Heart left ventricle (tissue), 16 donors: Measurements from ENCODE around the gene C6orf136. TPM values are rescaled to one million over a fixed set of nuclear protein-coding genes. Genes with fewer than 3 reads are reported as not detected.
"Not testable (repeated sequence)": the region's sequence is repeated elsewhere in the genome, so short reads cannot be mapped to it uniquely, and the experiment has no call there.

Experiments used
- ATAC-seq, 4 donors: fragments of 200-7000 bp; cut with Tn5 transposase; one replicate each; pipeline ENCODE4 v1.9.1; 2020 to 2022; ENCODE audit warnings: moderate library complexity in 4 of 4, mild to moderate bottlenecking in 3 of 4, moderate number of reproducible peaks in 1 of 4
- DNase-seq, 5 donors: peaks; one replicate each; pipeline ENCODE4 v3.0.0-alpha.2; 2020
- H3K27ac ChIP-seq, 12 donors: fragments of 200-600 bp; sonication (generic) in 4 of 12; one replicate each; pipeline versions ENCODE4 v1.5.0 to v1.8.0; 2016 to 2022; ENCODE audit warnings: mild to moderate bottlenecking in 2 of 12
- H3K27me3 ChIP-seq, 9 donors: fragments of 200-600 bp; sonication (generic) in 2 of 9; one replicate each; pipeline versions ENCODE4 v1.5.1 to v1.8.0; 2016 to 2022; ENCODE audit warnings: mild to moderate bottlenecking in 3 of 9
- H3K36me3 ChIP-seq, 9 donors: fragments of 200-600 bp; sonication (generic) in 2 of 9; one replicate each; pipeline versions ENCODE4 v1.5.0 to v1.8.0; 2018 to 2022; ENCODE audit warnings: mild to moderate bottlenecking in 2 of 9
- H3K4me1 ChIP-seq, 12 donors: fragments of 200-600 bp; sonication (generic) in 4 of 12; one replicate each; pipeline versions ENCODE4 v1.5.0 to v1.8.0; 2016 to 2022; ENCODE audit warnings: mild to moderate bottlenecking in 3 of 12
- H3K4me3 ChIP-seq, 12 donors: fragments of 200-600 bp; sonication (generic) in 4 of 12; one replicate each; pipeline versions ENCODE4 v1.5.0 to v1.8.0; 2017 to 2022; ENCODE audit warnings: mild to moderate bottlenecking in 9 of 12, moderate library complexity in 4 of 12
- H3K9me3 ChIP-seq, 12 donors: fragments of 200-600 bp; sonication (generic) in 4 of 12; one replicate each; pipeline versions ENCODE4 v1.5.0 to v1.8.0; 2016 to 2022; ENCODE audit warnings: mild to moderate bottlenecking in 1 of 12
- POLR2A ChIP-seq, 2 donors: fragments of 450-650 bp; IDR thresholded peaks; one replicate each; pipeline ENCODE4 v1.6.1; 2017; ENCODE audit warnings: antibody characterized with exemption in 2 of 2, mild to moderate bottlenecking in 2 of 2, moderate library complexity in 2 of 2
- WGBS, 4 donors: extraction: QIAGEN DNeasy Blood & Tissue Kit in 2 of 4; methylation state at CpG; one replicate each; pipeline versions ENCODE4 v1.1.5 to v1.1.7; 2013 to 2018; 5-methylcytosine and 5-hydroxymethylcytosine counted together
- intact Hi-C, 10 donors: fragments of 100-400 bp; cut with DNase I; formaldehyde crosslinking; loops; one replicate each; pipeline versions ENCODE4 v1.11.1 to v1.14.2; 2022
- polyA plus RNA-seq, 2 donors: library from polyadenylated mRNA; stranded (reverse); fragments of 200-250 nt; gene quantifications; one replicate each; pipeline ENCODE4 v1.2.3, GENCODE V29; 2013
- total RNA-seq, 9 donors: library from RNA; depleted of rRNA in 2 of 9; stranded (reverse); fragments of >200 nt in 2 of 9; fragmentation: NEBNext Ultra II Directional in 3 of 9; extraction: Animal tissue kit (Norgen Biotek cat#: 25700) in 3 of 9; gene quantifications; one replicate each; pipeline versions ENCODE4 v1.1.0 to v1.2.4, GENCODE V29; 2016 to 2023
- TF ChIP-seq, protein P1 (sequence below), 12 donors: fragments of 200-600 bp; sonication (generic) in 4 of 12; IDR thresholded peaks; one replicate each; pipeline versions ENCODE4 v1.5.0 to v1.8.0; 2018 to 2022; ENCODE audit warnings: antibody characterized with exemption in 12 of 12, mild to moderate bottlenecking in 5 of 12
- donor health status: ischemic (EF 13 %, LVEDD 7.1; RV severe dilation, severe dysfunction).
- donor health status: healthy with polysubstance abuse.
- donor health status: DM: no; HTN: yes; CAD: no.
- donor health status: DM: no; HTN: no; CAD: no.
- donor health status: ischemic (EF 25% LVEDD 6.9; RV normal size, moderate dysfunction).
- donor health status: ischemic (EF 25% LVEDD 5.7; RV mildly dilated, moderate dysfunction).
- donor health status: healthy.
- donor health status: DM: yes; HTN: yes; CAD: no.
- donor health status: ischemic (EF 35%, LVEDD 5.7; RV mildly dilated, moderate dysfunction).
- donor health status: nonischemic (EF 11% LVEDD 7.7; RV severe dilation, severe dysfunction).
- donor health status: DM: yes; HTN: yes; CAD: no.
- donor health status: PGD.
- donor health status: ischemic (EF 29% LVEDD 5.4; RV normal size, mild dysfunction).
- donor health status: nonischemic (EF 23%, LVEDD 6.1; RV moderate dilation, normal function).

C6orf136 gene
- total and polyA plus RNA-seq, 11 donors: 27.9 to 79.3 (median 47.4) TPM

DNA sequence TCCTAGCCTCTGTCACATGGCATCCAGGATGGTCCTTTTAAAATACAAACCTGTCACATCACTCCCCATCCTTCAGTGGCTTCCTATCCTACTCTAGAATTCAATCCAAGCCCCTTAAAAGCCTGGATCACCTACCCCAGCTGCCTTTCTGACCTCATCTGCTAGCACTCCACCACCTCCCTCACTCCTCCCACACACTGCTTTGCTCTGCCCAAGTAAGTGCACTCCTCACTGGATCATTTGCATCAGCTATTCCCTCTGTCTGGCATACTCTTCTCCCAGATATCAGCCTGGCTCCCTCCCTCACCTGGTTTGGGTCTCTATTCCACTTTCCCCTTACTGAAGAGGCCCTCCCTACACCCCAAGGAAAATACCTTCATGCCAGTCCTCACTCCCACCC is 10.5 kb downstream of the C6orf136 start:
- ATAC-seq: no peak
- Histone ChIP-seq H3K36me3 (peaks cover 8 to 100% (median 100%) of the 10 kb centered on the region in 9 donors), H3K4me3 (no peak overlapping the region), H3K9me3 (no peaks in the 10 kb centered on the region), H3K4me1 (peaks cover 0 to 6% (median 0%) of the 10 kb centered on the region in 12 donors), H3K27me3 (no peaks in the 10 kb centered on the region), H3K27ac (no peak overlapping the region)
- intact Hi-C loops: no loop called here
- no peak for TF ChIP-seq POLR2A (IDR thresholded peaks at IDR 0.05)
- TF ChIP-seq, protein P1, sequence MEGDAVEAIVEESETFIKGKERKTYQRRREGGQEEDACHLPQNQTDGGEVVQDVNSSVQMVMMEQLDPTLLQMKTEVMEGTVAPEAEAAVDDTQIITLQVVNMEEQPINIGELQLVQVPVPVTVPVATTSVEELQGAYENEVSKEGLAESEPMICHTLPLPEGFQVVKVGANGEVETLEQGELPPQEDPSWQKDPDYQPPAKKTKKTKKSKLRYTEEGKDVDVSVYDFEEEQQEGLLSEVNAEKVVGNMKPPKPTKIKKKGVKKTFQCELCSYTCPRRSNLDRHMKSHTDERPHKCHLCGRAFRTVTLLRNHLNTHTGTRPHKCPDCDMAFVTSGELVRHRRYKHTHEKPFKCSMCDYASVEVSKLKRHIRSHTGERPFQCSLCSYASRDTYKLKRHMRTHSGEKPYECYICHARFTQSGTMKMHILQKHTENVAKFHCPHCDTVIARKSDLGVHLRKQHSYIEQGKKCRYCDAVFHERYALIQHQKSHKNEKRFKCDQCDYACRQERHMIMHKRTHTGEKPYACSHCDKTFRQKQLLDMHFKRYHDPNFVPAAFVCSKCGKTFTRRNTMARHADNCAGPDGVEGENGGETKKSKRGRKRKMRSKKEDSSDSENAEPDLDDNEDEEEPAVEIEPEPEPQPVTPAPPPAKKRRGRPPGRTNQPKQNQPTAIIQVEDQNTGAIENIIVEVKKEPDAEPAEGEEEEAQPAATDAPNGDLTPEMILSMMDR (IDR thresholded peaks at IDR 0.05): no peak
- DNase-seq: no peak

GRCh38 chr6:30657922-30658321 is 11.0 kb downstream of the C6orf136 start:
- H3K9me3 ChIP-seq, H3K4me3 ChIP-seq, H3K27me3 ChIP-seq, DNase-seq, H3K4me1 ChIP-seq, ATAC-seq, intact Hi-C loops, H3K27ac ChIP-seq: not testable (repeated sequence)
- H3K36me3 ChIP-seq: peaks cover 8 to 100% (median 100%) of the 10 kb centered on the region in 9 donors
- 86 to 98% (median 94%) methylated on average over 5 of the region's 5 CpGs for WGBS, 4 donors

DNA sequence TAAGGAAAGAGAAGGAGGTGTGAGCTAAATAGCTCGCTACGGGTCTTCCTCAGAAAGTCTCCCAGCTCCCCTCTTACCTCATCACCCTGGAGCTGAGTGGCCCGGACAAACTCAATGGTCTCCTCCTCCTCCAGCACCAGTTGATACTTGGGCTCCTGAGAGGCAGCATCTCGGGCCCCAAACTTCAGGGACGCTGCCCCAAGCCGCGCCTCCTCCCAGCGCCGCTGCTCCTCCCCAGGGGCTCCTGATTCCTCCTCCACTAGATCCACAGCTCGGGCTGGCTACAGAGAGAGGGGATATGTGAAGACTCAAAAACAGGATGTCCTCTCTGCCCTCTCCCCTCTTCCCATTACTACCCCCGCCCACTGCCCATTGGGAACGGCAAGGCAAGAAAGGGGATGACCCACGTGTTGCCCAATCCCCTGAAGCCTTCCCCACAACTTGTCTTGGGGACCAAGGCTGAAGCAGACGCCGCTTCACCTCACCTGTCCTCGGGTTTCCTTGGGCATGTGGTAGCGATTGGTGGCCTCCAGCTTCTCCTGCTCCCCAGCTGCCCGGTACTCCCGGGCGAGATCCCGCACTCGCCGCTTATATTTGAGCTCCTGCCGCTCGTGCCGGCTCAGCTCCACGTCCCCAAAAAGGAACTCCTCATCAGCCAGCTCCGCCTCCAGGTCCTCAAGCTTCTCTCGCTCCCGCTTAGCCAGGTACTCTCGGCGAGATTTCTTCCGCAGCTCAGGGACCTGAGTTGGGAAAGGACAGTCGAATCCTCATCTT is 18.2 kb downstream of the C6orf136 start:
- intact Hi-C loops: no loop called here
- no peaks in the 10 kb centered on the region for H3K9me3 ChIP-seq
- DNase-seq: no peak
- no peaks in the 10 kb centered on the region for H3K4me1 ChIP-seq
- peaks cover 0 to 100% (median 100%) of the 10 kb centered on the region in 9 donors for H3K36me3 ChIP-seq
- TF ChIP-seq, protein P1 (IDR thresholded peaks at IDR 0.05): no peak
- TF ChIP-seq POLR2A (IDR thresholded peaks at IDR 0.05): no peak
- no peak for ATAC-seq
- H3K4me3 ChIP-seq: no peak overlapping the region
- no peaks in the 10 kb centered on the region for H3K27me3 ChIP-seq
- WGBS, 4 donors: 85 to 91% (median 89%) methylated on average over 34 of the region's 34 CpGs
- H3K27ac ChIP-seq: no peak overlapping the region

- H3K9me3 ChIP-seq, intact Hi-C loops, H3K27me3 ChIP-seq, H3K4me3 ChIP-seq, ATAC-seq, DNase-seq, H3K27ac ChIP-seq, H3K4me1 ChIP-seq: not testable (repeated sequence)
- 67 to 93% (median 86%) methylated on average over 2 of the region's 2 CpGs for WGBS, 4 donors
- peaks cover 0 to 100% (median 97%) of the 10 kb centered on the region in 9 donors for H3K36me3 ChIP-seq
These were observed 19.4 kb downstream of the C6orf136 start for GRCh38 chr6:30666300-30666699.

DNA sequence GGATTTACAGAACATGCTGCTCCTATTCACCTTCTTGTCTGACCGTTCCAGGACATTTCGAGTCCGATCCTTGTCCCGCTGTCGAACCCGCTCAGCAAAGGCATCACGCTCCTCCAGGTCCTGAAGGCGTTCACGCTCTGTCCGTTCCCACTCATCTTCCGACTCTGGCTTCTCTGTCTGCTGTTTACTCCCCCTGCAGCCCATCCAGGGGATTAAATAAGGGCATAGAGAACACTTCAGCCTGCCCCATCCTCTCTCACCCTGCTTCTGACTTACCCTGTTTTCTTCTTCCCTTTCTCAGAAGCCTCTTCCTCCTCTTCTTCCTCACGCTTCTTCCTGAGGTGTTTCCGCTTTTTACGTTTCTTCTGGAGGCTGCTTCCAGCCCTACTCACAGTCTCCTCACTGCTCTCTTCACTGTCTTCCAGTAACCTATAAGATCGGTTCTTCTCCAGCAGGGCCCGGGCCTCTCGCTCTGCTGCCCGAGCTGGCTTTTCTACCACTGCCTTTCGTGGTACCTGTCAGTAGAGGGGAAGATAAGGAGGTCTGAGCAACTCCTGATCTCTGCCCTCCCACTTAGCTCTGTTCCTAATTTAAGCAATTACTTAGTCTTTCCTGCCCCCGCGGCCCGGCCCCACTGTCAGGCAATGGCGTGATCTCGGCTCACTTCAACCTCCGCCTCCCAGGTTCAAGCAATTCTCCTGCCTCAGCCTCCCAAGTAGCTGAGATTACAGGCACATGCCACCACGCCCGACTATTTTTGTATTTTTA is 24.0 kb downstream of the C6orf136 start:
- Histone ChIP-seq H3K9me3 (no peaks in the 10 kb centered on the region), H3K4me3 (peak overlapping the region in 1 of 12 donors; percentile 76), H3K4me1 (peaks cover 0 to 24% (median 15%) of the 10 kb centered on the region in 12 donors), H3K27ac (no peak overlapping the region), H3K27me3 (no peaks in the 10 kb centered on the region), H3K36me3 (peaks cover 0 to 57% (median 53%) of the 10 kb centered on the region in 9 donors)
- no peak for ATAC-seq
- no peak for TF ChIP-seq POLR2A (IDR thresholded peaks at IDR 0.05)
- TF ChIP-seq, protein P1 (IDR thresholded peaks at IDR 0.05): no peak
- intact Hi-C loops: loop anchor here in 9 of 10 donors (5.0 to 10.0 kb wide), 6 partner anchors 54 to 204 kb away; partner anchors contain the start of genes HLA-E (in 3 of the 9), MRPS18B (in 1 of the 9) and PPP1R10 (in 1 of the 9)
- 80 to 85% (median 84%) methylated on average over 27 of the region's 27 CpGs for WGBS, 4 donors
- DNase-seq: no peak
